Activated B cell treated with CpG ODN at 0.5 μM for 24 hours (primary cell): ENCODE data around the gene INTS1. TPM values are rescaled to one million over a fixed set of nuclear protein-coding genes. Genes with fewer than 3 reads are reported as not detected.

Experiments
- ATAC-seq: fragments of 200-7000 bp; cut with Tn5 transposase; one replicate; pipeline ENCODE4 v1.10.0; 2021; ENCODE audit warnings: low read depth, mild to moderate bottlenecking, moderate library complexity
- CTCF ChIA-PET: fragments of 350-600 bp; sonication (Branson Sonifier 250); formaldehyde crosslinking; loops from one replicate; lab custom pipeline; 2021; ENCODE audit warnings: antibody characterized with exemption; lab: Charles Lee
- POLR2A ChIA-PET: fragments of 350-600 bp; sonication (Branson Sonifier 250); formaldehyde crosslinking; loops from one replicate; lab custom pipeline; 2021; ENCODE audit warnings: antibody characterized with exemption; lab: Charles Lee
- DNase-seq: peaks from one replicate; pipeline ENCODE4 v3.0.0; 2022
- H3K27ac Mint-ChIP-seq: one replicate; pipeline ENCODE4 v1.8.0; 2020; ENCODE audit warnings: mixed read lengths
- H3K27me3 Mint-ChIP-seq: one replicate; pipeline ENCODE4 v1.8.0; 2021; ENCODE audit warnings: mixed read lengths
- H3K36me3 Mint-ChIP-seq: one replicate; pipeline ENCODE4 v1.8.0; 2021; ENCODE audit warnings: low read depth, mixed read lengths
- H3K4me1 Mint-ChIP-seq: one replicate; pipeline ENCODE4 v1.8.0; 2021; ENCODE audit warnings: mixed read lengths
- H3K4me3 Mint-ChIP-seq: one replicate; pipeline ENCODE4 v1.8.0; 2020; ENCODE audit warnings: mild to moderate bottlenecking, mixed read lengths
- H3K9me3 Mint-ChIP-seq: one replicate; pipeline ENCODE4 v1.8.0; 2020; ENCODE audit warnings: mixed read lengths
- intact Hi-C: fragments of 100-400 bp; cut with micrococcal nuclease; formaldehyde crosslinking; loops from one replicate; pipeline ENCODE4 v1.15.1; 2024
- total RNA-seq: library from RNA; stranded (reverse); gene quantifications from 2 replicates; pipeline ENCODE4 v1.2.3, GENCODE V29; 2022
- TF ChIP-seq, protein P1 (sequence below): fragments of 200-600 bp; IDR thresholded peaks from one replicate; pipeline ENCODE4 v1.8.0; 2022; ENCODE audit warnings: antibody characterized with exemption, mild to moderate bottlenecking

The INTS1 gene
- total RNA-seq, 1 donor from 2014 or later = 110 TPM

DNA sequence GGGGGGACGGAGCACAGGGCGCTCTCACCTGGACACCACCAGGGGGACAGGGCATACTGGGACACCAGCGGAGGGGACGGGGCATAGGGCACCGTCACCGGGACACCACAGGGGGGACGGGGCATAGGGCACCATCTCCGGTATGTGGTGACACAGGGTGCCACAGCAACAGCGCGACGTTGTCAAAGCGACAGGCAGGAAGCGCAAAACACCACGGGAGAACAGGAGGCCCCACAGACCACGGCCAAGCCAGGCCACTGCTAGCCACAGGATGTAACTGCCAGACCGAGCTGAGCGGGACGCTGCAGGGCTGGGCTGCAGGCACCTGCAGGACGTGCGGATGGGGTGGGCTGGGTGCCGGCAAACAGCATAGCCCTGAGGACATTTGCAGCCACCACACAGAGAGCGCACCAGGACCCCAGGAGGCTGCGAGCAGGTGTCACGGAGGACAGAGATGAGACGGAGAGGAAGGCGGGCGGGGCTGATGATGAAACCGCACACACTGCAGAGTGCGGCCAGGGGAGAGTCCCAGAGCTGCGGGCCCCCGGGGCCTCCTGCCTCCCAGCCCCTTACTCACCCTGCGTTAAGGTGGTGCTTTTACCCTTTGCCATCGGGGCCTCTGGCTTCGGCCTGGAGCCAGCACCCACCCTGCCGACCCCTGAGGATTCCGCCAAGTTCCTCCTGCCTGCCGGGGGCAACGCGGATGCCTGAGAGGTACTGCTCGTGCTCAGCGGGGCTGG is 62.4 kb downstream of the INTS1 start:
- CTCF ChIA-PET = no interaction called here
- no peak overlapping the region for H3K27ac Mint-ChIP-seq
- TF ChIP-seq, protein P1, sequence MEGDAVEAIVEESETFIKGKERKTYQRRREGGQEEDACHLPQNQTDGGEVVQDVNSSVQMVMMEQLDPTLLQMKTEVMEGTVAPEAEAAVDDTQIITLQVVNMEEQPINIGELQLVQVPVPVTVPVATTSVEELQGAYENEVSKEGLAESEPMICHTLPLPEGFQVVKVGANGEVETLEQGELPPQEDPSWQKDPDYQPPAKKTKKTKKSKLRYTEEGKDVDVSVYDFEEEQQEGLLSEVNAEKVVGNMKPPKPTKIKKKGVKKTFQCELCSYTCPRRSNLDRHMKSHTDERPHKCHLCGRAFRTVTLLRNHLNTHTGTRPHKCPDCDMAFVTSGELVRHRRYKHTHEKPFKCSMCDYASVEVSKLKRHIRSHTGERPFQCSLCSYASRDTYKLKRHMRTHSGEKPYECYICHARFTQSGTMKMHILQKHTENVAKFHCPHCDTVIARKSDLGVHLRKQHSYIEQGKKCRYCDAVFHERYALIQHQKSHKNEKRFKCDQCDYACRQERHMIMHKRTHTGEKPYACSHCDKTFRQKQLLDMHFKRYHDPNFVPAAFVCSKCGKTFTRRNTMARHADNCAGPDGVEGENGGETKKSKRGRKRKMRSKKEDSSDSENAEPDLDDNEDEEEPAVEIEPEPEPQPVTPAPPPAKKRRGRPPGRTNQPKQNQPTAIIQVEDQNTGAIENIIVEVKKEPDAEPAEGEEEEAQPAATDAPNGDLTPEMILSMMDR = no peak

GRCh38 chr7:1440620-1441019 is 63.6 kb downstream of the INTS1 start:
- ChIA-PET CTCF (no interaction called here), POLR2A (no interaction called here)
- no peak for DNase-seq
- no peak for ATAC-seq
- Mint-ChIP-seq H3K4me3 (no peak overlapping the region), H3K4me1 (no peaks in the 10 kb centered on the region), H3K36me3 (no peaks in the 10 kb centered on the region), H3K27ac (no peak overlapping the region), H3K9me3 (no peaks in the 10 kb centered on the region), H3K27me3 (peaks cover 3% of the 10 kb centered on the region)
- TF ChIP-seq, protein P1 = no peak
- intact Hi-C loops = no loop called here

More for the DNA sequence above, 62.4 kb downstream of the INTS1 start:
- DNase-seq = no peak
- Mint-ChIP-seq H3K27me3 (peaks cover 3% of the 10 kb centered on the region), H3K9me3 (no peaks in the 10 kb centered on the region), H3K4me3 (no peak overlapping the region), H3K4me1 (no peaks in the 10 kb centered on the region), H3K36me3 (no peaks in the 10 kb centered on the region)
- POLR2A ChIA-PET = no interaction called here
- ATAC-seq = no peak
- intact Hi-C loops = no loop called here

DNA sequence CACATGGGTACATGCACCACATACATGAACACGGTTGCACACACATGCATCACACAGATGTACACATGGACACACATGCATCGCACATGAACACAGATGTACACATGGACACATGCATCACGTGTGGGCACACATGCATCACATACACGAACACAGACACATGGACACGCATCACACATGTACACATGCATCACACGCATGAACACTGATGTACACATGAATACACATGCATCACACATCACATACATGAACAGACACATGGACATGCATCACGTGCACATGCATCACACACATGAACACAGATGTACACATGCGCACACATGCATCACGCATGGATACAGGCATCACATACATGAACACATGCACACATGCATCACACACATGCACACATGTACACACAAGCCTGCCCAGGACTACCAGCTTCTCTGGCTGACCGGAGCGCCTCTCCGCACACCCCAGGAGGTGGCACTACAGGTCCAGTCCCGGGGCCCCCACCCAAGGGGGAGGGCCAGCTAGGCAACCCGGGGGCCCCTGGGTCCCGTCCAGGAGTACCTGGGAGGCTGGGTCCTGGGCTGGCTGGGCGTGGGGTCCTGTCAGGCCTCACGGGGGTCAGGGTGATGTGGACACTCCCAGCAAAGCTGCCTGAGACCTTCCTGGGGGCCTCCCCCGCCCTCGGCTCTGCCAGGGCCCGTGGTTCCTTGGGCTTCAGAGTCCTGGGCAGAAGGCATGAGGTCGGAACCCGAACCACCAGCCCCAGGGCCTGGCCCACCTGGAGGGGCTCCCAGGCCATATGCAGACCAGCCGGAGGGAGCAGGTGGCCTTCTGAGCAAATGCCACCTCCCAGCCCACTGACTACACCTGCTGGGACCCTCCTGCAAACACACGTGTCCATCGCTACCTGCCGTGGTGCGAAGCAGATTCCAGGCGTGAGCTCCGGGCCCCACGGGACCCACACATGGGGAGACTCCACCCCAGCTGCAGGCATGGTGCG is 64.5 kb downstream of the INTS1 start:
- no peak overlapping the region for H3K4me3 Mint-ChIP-seq
- POLR2A ChIA-PET = no interaction called here
- intact Hi-C loops = no loop called here
- no peak overlapping the region for H3K27ac Mint-ChIP-seq
- H3K4me1 Mint-ChIP-seq = no peaks in the 10 kb centered on the region
- peaks cover 3% of the 10 kb centered on the region for H3K27me3 Mint-ChIP-seq
- ATAC-seq (no peak), DNase-seq (no peak)
- no peaks in the 10 kb centered on the region for H3K36me3 Mint-ChIP-seq
- CTCF ChIA-PET = no interaction called here
- TF ChIP-seq, protein P1 = no peak
- H3K9me3 Mint-ChIP-seq = no peaks in the 10 kb centered on the region

GRCh38 chr7:1438821-1439220 is 65.4 kb downstream of the INTS1 start:
- H3K27ac Mint-ChIP-seq = no peak overlapping the region
- no peak overlapping the region for H3K4me3 Mint-ChIP-seq
- ChIA-PET CTCF (no interaction called here), POLR2A (no interaction called here)
- no peak for DNase-seq
- H3K27me3 Mint-ChIP-seq = peaks cover 3% of the 10 kb centered on the region
- no peak for ATAC-seq
- H3K36me3 Mint-ChIP-seq = no peaks in the 10 kb centered on the region
- TF ChIP-seq, protein P1 = no peak
- H3K4me1 Mint-ChIP-seq = no peaks in the 10 kb centered on the region
- H3K9me3 Mint-ChIP-seq = no peaks in the 10 kb centered on the region
- intact Hi-C loops = no loop called here

GRCh38 chr7:1438208-1438607 is 66.0 kb downstream of the INTS1 start:
- Mint-ChIP-seq H3K4me1 (no peaks in the 10 kb centered on the region), H3K27ac (no peak overlapping the region), H3K36me3 (no peaks in the 10 kb centered on the region), H3K9me3 (no peaks in the 10 kb centered on the region), H3K4me3 (no peak overlapping the region), H3K27me3 (peaks cover 3% of the 10 kb centered on the region)
- DNase-seq (no peak), ATAC-seq (no peak)
- ChIA-PET POLR2A (no interaction called here), CTCF (no interaction called here)
- intact Hi-C loops = no loop called here
- TF ChIP-seq, protein P1 = no peak
